ENCODE results near the gene MECR.

Gene MECR

GRCh38 chr1:29230553-29231378, at the start of gene MECR:
Gene MECR (minus strand): TSS chr1:29230934. CDS start chr1:29230906, 28 bp downstream.
- in situ Hi-C loops (cut with MboI; ENCODE audit: low sequenced_read_pairs): no loop called here

GRCh38 chr1:29279951-29280391, 49.2 kb upstream of the MECR start:
- in situ Hi-C loops (cut with MboI; ENCODE audit: low sequenced_read_pairs): no loop called here

GRCh38 chr1:29279406-29279805, 48.7 kb upstream of the MECR start:
- in situ Hi-C loops (cut with MboI; ENCODE audit: low sequenced_read_pairs): no loop called here

GRCh38 chr1:29278124-29278523, 47.4 kb upstream of the MECR start:
- in situ Hi-C loops (cut with MboI; ENCODE audit: low sequenced_read_pairs): no loop called here

- in situ Hi-C loops (cut with MboI; ENCODE audit: low sequenced_read_pairs): no loop called here
Observed at GRCh38 chr1:29275435-29275834, 44.7 kb upstream of the MECR start.

- in situ Hi-C loops (cut with MboI; ENCODE audit: low sequenced_read_pairs): loop anchor here (25.0 kb wide), 1 partner anchor 1415 kb away; no protein-coding TSS in a partner anchor
Observed at GRCh38 chr1:29272147-29272907, 41.6 kb upstream of the MECR start.

GRCh38 chr1:29271724-29272123, 41.0 kb upstream of the MECR start:
- in situ Hi-C loops (cut with MboI; ENCODE audit: low sequenced_read_pairs): loop anchor here (25.0 kb wide), 1 partner anchor 1416 kb away; no protein-coding TSS in a partner anchor

- in situ Hi-C loops (cut with MboI; ENCODE audit: low sequenced_read_pairs): loop anchor here (25.0 kb wide), 1 partner anchor 1416 kb away; no protein-coding TSS in a partner anchor
Observed at GRCh38 chr1:29270929-29271521, 40.3 kb upstream of the MECR start.

- in situ Hi-C loops (cut with MboI; ENCODE audit: low sequenced_read_pairs): loop anchor here (25.0 kb wide), 1 partner anchor 1418 kb away; no protein-coding TSS in a partner anchor
Observed at GRCh38 chr1:29269382-29269781, 38.6 kb upstream of the MECR start.

- in situ Hi-C loops (cut with MboI; ENCODE audit: low sequenced_read_pairs): loop anchor here (25.0 kb wide), 1 partner anchor 1420 kb away; no protein-coding TSS in a partner anchor
Observed at GRCh38 chr1:29267321-29268070, 36.8 kb upstream of the MECR start.

- in situ Hi-C loops (cut with MboI; ENCODE audit: low sequenced_read_pairs): loop anchor here (25.0 kb wide), 1 partner anchor 1420 kb away; no protein-coding TSS in a partner anchor
Observed at GRCh38 chr1:29266912-29267311, 36.2 kb upstream of the MECR start.

- in situ Hi-C loops (cut with MboI; ENCODE audit: low sequenced_read_pairs): loop anchor here (25.0 kb wide), 1 partner anchor 1422 kb away; no protein-coding TSS in a partner anchor
Observed at GRCh38 chr1:29264773-29265389, 34.1 kb upstream of the MECR start.

- in situ Hi-C loops (cut with MboI; ENCODE audit: low sequenced_read_pairs): loop anchor here (25.0 kb wide), 1 partner anchor 1427 kb away; no protein-coding TSS in a partner anchor
Observed at GRCh38 chr1:29260531-29260930, 29.8 kb upstream of the MECR start.

GRCh38 chr1:29259802-29260441, 29.2 kb upstream of the MECR start:
- in situ Hi-C loops (cut with MboI; ENCODE audit: low sequenced_read_pairs): loop anchor here (25.0 kb wide), 1 partner anchor 1427 kb away; no protein-coding TSS in a partner anchor

GRCh38 chr1:29258976-29259801, 28.5 kb upstream of the MECR start:
- in situ Hi-C loops (cut with MboI; ENCODE audit: low sequenced_read_pairs): loop anchor here (25.0 kb wide), 1 partner anchor 1428 kb away; no protein-coding TSS in a partner anchor

- in situ Hi-C loops (cut with MboI; ENCODE audit: low sequenced_read_pairs): loop anchor here (25.0 kb wide), 1 partner anchor 1429 kb away; no protein-coding TSS in a partner anchor
Observed at GRCh38 chr1:29258189-29258975, 27.6 kb upstream of the MECR start.

All from HL-60/S4 treated with retinoic acid at 250 ng/mL for 4 days and 3 days (cell line).